ENCODE results near the gene ETS1.

The ETS1 gene

DNA sequence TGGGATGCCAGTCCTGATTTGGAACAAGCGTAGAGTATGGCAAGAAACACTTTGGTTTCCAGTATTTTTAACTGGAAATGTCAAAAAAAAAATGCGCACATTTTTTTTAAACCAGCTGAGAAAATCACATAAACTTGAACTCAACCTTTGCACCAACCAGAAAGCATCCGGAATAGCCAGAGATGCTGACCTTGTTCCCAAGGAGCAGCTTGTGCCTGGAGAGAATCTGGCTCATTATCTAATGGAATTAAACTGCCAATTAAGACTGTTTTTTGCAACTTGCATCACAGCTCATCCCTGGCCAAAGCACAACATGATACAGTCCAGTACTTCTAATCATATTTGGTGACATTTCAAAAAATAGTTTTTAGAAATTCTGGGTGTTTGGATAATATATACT, 8.4 kb upstream of the ETS1 start:
- no peak for DNase-seq

DNA sequence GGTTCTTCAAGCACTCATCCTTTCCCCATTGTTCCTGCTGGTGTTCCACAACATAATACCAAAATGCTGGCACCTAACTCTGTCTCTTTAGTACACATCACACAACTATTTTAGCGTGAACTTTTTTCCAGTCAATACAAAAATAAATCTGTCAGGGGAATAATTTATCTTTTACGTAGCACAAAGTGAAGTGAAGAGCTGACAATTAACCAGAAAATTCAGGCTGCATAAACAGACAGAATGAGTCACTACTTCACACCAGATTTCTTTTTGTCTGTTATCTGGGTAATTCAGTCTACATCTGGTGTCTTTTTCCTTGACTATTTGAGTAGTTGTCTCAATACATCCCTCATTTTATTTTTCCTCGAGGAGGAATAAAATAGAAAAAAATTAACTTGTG, 7.9 kb upstream of the ETS1 start:
- DNase-seq = no peak

DNA sequence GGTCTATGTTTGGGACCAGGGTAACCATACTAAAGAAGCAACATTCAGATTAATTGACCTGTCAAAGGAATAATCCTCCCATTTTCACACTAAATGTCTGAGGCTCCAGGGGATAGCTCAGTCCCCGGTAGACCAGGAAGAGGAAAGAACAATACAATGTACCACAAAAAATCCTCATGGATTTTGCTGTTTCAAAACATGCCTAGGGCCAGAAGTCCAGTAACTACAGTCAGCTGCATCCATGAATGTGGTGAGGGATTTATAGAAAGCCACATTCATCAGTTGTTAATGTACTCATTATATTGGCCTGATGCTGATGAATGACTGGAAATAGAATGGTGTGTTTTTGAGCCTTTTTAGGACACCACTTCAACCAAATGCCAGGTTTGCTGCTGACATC, 6.9 kb upstream of the ETS1 start:
- no peak for DNase-seq

DNA sequence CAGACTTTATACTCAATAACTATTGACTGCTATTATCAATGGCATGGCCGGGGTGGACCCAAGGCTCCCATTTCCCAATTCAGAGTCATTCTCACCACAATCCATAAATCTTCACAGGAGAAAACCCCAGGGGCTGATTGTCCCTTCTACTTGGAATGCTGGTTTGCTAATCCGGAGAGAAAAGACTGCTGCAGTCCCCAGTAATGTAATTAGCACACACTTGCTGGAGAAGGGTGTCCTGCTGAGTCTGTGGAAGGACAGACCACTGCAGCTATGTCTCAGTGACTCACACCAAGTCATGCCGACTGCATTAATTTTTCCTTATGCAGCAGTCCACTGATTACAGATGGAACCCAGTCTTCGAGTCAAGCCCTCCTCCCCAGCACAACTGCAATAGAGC, 5.9 kb upstream of the ETS1 start:
- DNase-seq = no peak

DNA sequence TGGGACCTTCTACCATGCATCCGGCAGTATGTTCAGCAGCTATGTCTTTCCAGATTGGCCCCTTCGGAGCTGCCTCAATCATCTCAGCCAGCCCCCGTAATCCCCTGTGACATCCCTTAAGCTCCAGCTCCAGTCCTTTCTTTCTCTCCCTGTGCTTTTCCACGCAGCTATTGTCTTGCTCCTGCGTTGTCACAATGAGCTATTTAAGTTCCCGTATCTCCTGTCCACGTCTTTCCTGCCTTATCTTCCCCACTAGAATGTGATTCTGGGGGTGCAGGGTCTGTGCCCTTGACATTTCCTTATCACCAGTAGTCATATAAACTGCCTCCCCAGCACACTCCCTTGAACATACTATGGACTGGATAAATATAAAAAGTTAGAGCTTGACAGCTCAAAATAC, 5.1 kb upstream of the ETS1 start:
- no peak for DNase-seq

DNA sequence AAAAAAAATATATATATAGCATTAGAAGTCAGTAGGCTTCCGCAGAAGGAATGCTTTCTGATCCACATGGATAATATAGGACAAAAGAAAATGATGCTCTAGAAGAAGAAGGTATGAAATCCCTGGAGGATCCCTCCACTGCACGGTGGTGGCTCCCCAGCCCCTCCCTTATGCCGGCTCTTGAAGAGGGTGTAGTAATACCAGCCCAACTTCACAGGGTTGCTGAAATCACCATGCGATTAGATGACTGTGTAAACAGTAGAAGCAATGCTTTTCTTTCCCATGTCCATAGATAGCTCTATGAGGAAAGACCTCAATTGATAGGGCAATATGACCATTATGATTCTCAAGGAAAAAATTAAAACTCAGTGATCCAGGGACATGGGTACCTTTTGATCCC, 3.2 kb upstream of the ETS1 start:
- DNase-seq = no peak

DNA sequence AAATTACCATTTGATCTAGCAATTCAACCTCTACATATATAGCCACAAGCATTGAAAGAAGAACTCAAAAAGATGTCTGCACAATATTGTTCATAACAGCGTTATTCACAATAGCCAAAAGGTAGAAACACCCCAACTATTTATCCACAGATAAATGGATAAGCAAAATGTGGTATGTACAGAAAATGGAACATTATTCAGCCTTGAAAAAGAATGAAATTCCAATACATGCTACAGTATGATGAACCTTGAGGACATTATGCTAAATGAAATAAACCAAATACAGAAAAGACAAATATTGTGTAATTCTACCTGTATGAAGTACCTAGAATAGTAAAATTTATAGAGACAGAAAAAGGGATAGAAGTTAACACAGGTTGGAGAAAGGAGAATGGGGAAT, 2.6 kb upstream of the ETS1 start:
- DNase-seq = no peak

DNA sequence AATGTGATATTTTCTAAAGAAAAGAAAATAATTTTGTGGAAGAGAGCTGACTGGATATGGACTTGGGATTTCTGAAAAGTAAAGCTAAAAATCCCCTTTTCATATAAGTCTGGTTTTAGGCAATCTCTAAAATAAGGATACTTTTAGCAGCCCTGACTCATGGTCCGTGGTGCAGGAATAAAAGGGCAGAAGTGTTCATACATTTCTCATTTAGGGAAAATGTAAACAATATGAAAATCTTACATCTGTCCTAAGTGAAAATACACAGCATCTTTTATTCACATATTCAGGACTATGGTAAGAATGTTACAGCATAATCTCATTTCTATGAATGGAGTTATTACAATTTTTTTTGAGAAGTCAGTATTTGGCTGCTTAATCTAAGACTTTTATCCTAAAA, 735 bp upstream of the ETS1 start:
- no peak for DNase-seq

DNA sequence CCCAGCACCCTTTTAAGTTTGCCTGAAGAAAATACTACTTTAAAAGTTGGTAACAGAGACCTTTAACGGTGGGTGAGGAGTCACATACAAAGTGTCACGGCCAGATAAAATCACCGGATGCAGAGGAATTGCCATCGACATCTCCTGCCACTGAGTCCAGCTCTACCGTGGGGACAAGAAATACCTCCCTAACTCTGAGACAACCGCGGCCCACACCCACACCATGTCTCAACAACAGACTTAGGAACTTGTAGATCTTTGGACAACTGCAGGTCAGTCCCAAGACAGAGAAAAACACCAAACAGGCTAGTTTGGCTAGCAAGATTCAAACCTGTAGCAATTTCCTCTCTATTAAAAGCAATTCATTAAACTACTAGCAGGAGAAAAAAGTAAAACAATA, 669 bp downstream of the ETS1 start:
- no peak for DNase-seq

DNA sequence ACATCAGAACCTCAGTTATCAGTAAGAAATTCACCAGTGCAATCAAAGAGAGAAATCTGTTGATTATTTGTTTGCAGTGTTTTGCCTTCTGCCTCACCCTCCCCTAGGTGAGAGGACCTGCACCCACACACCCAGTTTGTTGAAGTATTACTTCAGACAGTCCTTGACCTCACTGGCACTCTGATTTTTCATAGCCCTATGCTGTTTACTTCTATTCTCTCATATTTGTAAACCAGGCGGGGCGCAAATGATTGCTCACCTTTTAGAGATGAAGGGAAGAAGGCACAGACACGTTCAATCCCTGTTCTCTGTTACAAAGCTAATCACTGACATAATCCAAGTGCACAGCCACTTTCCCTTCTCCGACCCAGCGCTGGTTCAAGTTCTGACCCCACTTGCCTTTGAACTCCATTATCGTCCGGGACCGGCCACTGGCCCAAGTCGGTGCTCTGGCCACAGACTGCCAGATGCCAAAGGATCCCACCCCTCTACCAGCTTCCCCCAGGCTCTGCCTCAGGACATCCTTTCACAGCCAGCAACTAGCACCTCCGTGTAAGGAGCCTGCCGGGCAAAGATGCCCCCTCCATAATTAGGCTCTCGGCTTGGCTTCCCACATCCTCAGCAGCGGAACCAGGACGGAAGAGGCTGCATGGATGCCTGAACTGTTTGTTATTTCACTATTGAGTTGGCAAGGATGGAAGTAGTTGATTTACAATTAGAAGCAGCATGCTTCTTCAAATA, 1.7 kb downstream of the ETS1 start:
- no peak for DNase-seq

DNA sequence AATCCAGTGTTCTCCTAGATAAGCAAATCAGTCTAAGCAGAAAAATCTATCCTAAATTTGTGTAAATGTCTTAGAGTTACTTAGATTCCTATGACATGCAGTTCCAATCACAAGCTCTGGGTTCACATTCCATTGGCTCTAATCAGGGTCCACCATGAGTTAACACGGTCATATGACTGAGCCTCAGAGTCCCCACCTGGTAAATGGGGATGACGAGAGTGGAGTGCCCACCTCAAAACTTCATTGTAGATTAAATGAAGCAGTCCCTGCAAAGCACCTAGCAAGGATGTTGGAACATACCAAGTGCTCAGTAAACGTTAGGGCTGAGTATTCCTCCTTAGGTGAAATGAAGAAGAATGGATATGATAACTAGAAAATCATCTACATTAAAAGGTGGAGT, 3.1 kb downstream of the ETS1 start:
- no peak for DNase-seq

DNA sequence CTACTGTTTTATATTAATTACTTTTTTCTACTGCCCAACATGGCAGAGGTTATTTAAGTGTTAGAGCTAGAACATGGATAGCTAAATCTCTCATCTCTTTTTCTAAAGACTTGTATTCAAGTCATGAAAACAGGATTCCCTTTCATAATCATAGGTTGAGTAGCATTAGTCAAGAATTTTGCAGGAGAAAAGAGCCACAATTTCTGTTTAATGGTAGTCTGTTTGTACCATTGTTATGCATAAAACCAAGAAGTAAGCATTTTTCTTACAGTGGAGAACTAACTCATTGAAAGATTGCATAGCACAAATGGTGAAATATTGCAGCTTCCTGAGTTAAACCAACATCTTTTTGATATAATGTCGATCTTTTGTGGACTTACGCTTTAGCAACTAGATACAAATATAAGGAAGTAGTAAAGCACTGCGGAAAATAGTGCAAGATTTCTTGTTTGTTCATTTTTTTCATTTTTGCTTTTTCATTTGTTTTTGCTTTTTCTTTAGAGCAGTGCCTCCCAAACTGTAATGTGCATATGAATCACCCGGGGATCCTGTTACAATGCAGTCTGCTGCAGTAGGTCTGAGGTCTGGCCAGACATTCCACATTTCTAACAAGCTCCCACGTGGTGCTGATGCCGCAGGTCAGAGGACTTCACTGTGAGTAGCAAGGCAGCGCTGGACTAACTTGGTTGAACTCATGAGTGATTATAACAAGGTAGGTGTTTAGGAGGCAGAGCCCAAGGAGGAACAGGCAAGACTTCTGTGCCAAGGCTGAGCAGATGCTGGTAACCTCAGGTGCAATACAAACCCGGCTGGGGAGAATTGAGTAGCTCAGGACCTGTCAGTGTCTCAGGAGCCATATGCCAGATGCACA, 4.6 kb downstream of the ETS1 start:
- DNase-seq = no peak

DNA sequence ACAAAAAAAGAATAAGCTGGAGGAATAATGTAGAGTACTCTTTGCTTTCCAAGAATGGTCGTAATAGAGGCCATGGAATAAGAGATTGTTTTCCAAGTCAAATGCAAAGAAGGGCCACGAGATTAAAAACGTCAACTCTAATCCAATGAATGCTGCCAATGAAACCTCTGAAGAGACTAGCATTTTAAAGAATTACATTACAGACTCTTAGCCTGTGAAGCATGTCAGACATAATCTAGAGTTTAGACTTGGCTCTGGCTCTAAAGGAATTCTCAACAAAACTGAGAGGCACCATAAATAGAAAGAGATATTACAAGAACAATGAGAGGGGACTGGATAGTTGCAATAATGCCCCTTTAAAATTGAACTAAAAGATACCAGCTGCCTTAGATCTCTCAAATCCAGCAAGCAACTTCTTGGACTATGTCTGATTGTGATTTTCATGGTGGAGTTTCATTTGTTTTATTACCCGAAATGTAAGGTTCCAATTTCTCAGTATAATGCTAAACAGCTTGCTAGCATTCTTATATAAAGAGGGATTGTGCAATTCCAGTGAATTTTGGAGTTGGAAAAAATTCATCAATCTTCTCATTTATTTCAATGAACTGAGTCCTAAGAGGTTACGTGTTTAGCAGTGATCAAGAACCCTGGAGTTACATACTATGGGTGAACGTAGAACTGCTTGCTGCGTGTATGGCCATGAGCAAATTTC, 5.6 kb downstream of the ETS1 start:
- DNase-seq = no peak

DNA sequence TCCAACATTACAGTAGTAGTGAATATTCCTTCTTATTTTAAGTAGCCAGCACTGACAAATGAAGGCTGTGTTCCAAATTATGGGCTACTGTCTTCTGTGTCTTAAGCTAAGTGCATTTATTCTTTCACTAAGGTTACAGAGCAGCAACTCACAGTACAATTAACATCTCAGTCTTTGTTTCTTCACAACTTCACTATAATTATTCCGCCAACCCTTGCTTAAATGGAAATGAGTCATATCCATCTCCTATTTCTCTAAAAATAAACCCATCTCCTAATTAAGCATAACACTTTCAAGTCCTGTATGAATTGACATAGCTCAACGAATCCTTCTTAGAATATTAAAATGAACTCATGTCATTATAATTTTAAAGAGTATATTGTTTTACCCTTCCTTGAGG, 6.7 kb downstream of the ETS1 start:
- no peak for DNase-seq

DNA sequence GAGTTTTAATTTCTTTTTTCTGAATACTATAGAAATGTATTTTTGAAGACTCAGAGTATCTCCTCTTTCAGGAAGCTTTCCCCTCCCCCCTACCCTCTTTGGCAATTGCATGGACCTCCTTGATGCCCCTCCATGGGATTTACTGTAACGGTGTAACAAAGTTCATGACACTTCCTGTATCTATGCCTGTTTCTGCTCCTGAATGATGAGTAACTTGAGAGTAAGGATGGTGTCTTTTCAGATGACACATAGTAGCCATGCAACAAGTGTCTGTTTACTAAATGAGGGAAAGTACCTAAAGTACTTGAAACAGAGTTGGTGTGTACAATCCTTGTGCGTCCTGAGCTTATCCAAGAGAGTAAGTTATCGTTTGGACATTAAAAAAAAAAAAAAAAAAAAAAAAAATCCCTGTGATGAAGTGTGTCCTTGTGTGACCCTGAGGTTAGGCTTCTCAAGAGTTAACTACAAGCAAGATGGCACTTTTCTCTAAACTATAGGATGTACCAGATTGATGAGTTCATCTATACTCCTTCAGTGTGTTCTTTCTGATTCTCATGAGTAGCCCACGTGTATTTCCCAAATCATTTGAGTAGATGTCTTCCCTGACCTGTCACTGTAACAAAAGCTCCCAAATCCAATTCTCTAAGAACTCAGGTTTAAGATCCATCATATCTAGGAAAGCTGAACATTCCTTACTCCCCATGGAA, 7.4 kb downstream of the ETS1 start:
- no peak for DNase-seq

DNA sequence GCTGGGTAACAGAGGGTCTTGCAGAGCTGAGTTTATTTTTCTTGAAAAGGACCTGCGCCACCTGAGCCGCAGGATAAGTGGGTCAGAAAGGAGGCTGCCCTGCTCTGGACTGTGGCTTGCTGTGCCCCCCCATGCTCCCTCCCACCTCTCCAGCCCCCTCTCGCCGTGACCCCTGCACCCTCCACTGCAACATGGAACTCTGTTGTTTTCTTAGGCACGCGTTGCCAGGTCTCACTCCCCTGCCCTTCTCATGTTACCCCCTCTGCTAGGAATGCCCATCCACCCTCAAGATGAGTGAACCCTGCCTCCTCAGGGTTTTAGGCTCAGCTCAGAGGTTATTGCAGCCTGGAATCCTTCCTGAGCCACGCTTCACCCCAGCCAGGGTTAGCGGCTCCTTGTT, 10.8 kb downstream of the ETS1 start:
- DNase-seq = no peak

DNA sequence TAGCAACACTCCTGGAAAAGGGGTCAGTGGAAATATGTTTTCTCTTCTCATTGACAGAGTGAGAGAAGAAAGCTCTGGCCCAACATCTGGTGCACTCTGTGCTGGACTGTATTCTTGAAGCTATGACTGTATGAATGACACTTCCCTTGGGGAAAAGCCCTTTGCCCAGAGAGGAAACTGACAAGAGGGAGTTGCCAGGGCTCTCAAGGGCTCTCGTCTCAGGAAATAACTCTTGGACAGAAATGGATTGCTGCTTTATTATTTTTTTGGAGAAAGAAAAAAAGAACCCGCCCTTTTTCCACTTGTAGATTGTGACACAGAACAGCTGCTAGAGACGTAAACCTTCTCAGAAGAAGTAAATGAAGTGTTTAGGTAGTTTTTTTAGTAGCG, 11.4 kb downstream of the ETS1 start:
- no peak for DNase-seq

DNA sequence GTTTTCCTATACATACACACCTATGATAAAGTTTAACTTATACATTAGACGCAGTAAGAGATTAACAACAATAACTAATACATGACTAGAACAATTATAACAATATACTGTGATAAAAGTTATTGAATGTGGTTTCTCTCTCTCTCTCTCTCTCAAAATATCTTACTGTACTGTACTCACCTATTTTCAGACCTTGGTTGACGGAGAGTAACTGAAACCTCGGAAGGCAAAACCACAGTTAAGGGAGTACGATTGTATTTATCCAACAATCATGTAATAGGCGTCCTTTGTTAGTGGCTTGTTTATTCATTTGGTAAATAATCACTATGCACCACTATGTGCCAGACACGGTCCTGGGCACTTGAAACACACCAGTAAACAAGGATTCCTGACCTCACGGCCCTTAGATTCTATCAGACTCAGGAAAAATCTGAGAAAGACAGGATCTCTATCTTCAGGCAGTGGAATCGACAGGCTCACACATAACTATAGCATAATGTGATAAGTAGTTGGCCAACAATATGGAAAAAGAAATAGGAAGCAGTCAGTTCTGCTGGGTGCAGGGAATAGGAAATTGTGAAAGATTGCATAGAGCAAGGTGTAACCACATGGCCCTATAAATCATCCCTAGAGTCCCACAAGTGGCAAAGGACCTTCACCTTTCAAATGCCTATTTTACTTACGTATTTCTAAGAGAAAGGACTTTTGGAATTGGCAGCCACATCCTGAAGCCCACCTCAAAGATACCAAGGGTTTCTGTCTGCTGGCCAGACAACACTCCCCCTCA, 12.0 kb downstream of the ETS1 start:
- DNase-seq = no peak

DNA sequence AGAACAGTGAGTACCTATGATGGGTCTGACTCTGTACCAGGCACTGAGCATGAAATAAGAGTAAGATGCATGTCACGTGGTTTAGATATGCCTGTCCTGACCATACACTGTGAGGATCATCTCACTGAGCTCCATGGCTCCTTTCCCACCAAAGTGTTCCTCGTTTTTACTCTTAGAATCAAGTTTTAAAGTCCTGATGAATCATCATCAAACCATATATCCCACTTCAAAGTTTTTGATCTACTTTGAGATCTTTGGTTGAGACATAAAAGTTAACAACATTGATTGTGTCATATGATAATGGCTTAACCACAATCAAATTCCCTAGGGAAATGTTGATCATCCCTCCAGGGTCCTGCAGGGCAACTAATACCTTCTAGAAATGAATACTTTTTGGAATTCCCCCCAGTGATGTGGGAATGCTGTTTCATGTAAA, 12.8 kb downstream of the ETS1 start:
- no peak for DNase-seq

DNA sequence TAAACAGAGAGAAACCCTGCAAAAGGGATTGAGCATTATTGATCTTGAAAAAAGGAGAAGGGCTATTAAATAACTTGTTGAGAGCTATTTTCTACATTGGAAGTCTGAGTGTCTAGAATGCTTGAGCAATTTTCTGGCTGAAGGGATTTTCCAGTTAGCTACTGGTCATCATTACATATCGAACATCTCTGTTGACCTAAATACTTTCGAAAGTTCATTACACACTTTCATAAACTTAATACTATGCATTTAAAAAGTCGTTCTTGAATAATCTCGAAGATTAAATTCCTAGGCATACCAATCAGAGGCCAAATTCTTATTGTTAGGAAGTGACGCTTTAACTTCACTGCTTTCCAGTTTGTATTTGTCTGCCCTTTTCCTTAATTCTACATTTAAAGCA, 13.7 kb downstream of the ETS1 start:
- no peak for DNase-seq

DNA sequence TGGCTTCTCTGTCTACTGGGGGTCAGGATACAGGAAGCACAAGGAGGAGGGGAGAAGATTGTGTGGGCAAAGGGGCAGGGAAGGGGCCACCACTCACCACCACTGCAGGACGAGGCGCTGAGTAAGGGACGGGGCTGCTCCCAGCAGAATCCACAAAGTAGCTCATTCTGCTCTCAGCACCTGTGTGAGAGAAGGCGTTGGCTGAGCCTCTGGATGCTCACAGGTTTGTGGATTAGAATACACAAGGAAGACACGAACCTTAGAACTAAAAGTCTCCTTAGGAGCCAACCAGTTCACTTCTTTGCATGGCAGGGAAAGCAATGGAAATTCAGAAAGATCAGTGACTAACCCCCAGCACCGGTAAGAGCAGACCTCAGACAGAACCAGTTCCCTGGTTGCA, 14.4 kb downstream of the ETS1 start:
- no peak for DNase-seq
